ENCODE results near the gene MACROD2.

- TF ChIP-seq REST (IDR thresholded peaks at IDR 0.05; ENCODE audit: insufficient read depth in 1 of 2, low read depth in 2 of 2, low read length in 2 of 2) = no peak
- TF ChIP-seq POLR2AphosphoS5 (IDR thresholded peaks at IDR 0.05; ENCODE audit: low read depth, low read length) = no peak
Observed at GRCh38 chr20:15440049-15440820, 1444.9 kb downstream of the MACROD2 start.
